ENCODE data around the gene POLR2J. TPM values are rescaled to one million over a fixed set of nuclear protein-coding genes. Genes with fewer than 3 reads are reported as not detected.

POLR2J gene
- total and polyA plus RNA-seq, 10 of the 15 experiments (the other 5 are each of a cell fraction or from before 2014, with no cell fraction given): 16.4 to 119 (median 77.4) TPM

DNA sequence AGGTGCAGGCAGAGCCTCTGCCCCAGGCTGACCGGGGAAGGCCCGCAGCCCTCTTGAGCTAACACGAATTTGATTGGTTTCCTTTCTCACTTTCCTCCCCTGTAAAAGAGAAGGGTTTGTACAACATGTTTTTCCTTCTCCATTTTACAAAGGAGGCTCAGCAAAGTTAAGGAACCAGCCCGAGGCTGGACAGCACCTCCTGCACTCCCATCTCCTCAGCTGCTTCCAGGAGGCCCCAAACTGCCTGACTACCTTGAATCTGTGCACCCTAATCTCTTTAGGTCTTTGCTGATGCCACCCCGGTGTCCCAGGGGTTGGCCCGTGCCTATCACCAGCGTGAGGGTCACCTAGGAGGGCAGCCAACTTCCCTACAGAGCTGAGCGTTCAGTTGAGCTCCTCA is 18.3 kb downstream of the POLR2J start:
- Histone ChIP-seq H2AFZ (ENCODE audit: control insufficient read depth, low read depth, low read length) (no peak overlapping the region), H3K79me2 (ENCODE audit: control insufficient read depth, insufficient read depth, low read length) (peaks cover 25% of the 10 kb centered on the region), H3K27me3 (replicated peaks in 1 of 2; ENCODE audit: control insufficient read depth in 2 of 2, insufficient read depth in 2 of 2, low read length in 1 of 2) (no peaks in the 10 kb centered on the region), H3K9ac (ENCODE audit: control insufficient read depth, insufficient read depth, low read length) (no peak overlapping the region), H3K4me2 (ENCODE audit: control insufficient read depth, insufficient read depth) (no peak overlapping the region), H3K4me1 (ENCODE audit: control insufficient read depth, insufficient read depth, low read length) (peaks cover 5% of the 10 kb centered on the region; the same call in 1 of the 2 replicates), H3K27ac (ENCODE audit: control insufficient read depth, insufficient read depth) (no peak overlapping the region), H3K36me3 (ENCODE audit: control insufficient read depth in 2 of 2, insufficient read depth in 2 of 2, low read length in 1 of 2) (peaks cover 11% of the 10 kb centered on the region in 2 experiments), H4K20me1 (ENCODE audit: control insufficient read depth, insufficient read depth) (no peaks in the 10 kb centered on the region), H3K9me3 (replicated peaks; ENCODE audit: control insufficient read depth, insufficient read depth, low read length) (no peaks in the 10 kb centered on the region), H3K4me3 (no peak overlapping the region)
- FAIRE-seq (no peak), DNase-seq (ENCODE audit: low read depth, low spot score) (no peak), ATAC-seq (no peak)
- intact Hi-C loops (cut with micrococcal nuclease; ENCODE audit: unreplicated experiment) (no loop called here), in situ Hi-C loops (cut with MboI) (no loop called here)
- 60% methylated on average over 8 of the region's 8 CpGs for WGBS (ENCODE audit: insufficient coverage, insufficient replicate concordance, low lambda C conversion rate, missing lambda C conversion rate)
- POLR2A ChIA-PET: interaction anchor here (0.6 to 0.7 kb wide), 2 partner anchors 12 to 15 kb away, joined by 3 read pairs; no protein-coding TSS in a partner anchor
- SMC1A ChIA-PET (ENCODE audit: uncharacterized antibody, unreplicated experiment): no interaction called here
- no TSS peak for BruUV-seq (replicated peaks)
- RAD21 ChIA-PET (ENCODE audit: unreplicated experiment): no interaction called here
- TF ChIP-seq ZNF217 (IDR thresholded peaks at IDR 0.05): no peak
- no peak for TF ChIP-seq MEF2B (IDR thresholded peaks at IDR 0.05; ENCODE audit: partially characterized antibody, poor library complexity, severe bottlenecking)
- no peak for TF ChIP-seq HDAC6 (IDR thresholded peaks at IDR 0.05; ENCODE audit: unreplicated experiment)
- CTCF ChIA-PET: interaction anchor here (0.6 to 0.8 kb wide), 2 partner anchors 20 to 56 kb away, joined by 3 read pairs; no protein-coding TSS in a partner anchor

DNA sequence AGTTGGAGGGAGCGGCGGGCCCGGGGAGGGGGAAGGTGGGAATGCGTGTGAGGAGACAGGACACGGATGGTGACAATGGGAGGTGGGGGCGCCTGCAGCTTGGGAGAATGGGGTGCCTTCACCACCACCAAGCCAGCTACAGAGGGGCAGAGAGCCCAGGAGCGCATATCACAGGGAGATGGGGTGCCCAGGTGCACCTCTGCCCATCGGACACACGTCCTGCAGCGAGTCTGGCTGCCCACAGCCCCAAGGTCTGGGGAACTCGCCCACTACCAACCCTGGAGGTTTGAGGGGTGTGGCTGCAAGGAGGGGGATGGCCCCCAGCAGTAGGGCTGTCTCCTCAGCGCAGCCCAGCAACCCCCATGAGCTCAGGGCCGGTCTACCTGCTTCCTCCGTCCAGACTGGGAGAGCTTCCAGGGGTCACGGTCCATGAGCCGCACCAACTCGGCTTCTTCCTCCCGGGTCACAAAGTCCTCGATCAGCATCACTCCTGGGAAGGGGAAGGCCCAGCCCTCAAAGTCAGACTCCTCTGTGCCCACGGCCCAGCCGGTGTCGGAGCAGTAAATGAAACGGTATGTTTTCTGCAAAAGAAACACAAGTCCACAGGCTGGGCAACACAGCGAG is 19.4 kb downstream of the POLR2J start:
- CTCF ChIA-PET: interaction anchor here (1.7 kb wide), 1 partner anchor 55 kb away, joined by 5 read pairs; no protein-coding TSS in a partner anchor
- no peak overlapping the region for H3K27ac ChIP-seq (ENCODE audit: control insufficient read depth, insufficient read depth)
- no peaks in the 10 kb centered on the region for H3K9me3 ChIP-seq (replicated peaks; ENCODE audit: control insufficient read depth, insufficient read depth, low read length)
- no peak overlapping the region for H3K4me2 ChIP-seq (ENCODE audit: control insufficient read depth, insufficient read depth)
- DNase-seq (ENCODE audit: low read depth, low spot score) (no peak), FAIRE-seq (no peak), ATAC-seq (no peak)
- H3K4me3 ChIP-seq: no peak overlapping the region
- POLR2A ChIA-PET: no interaction called here
- H3K27me3 ChIP-seq (replicated peaks in 1 of 2; ENCODE audit: control insufficient read depth in 2 of 2, insufficient read depth in 2 of 2, low read length in 1 of 2): no peaks in the 10 kb centered on the region
- no TSS peak for BruUV-seq (replicated peaks)
- no peaks in the 10 kb centered on the region for H4K20me1 ChIP-seq (ENCODE audit: control insufficient read depth, insufficient read depth)
- 92% methylated on average over 23 of the region's 24 CpGs for WGBS (ENCODE audit: insufficient coverage, insufficient replicate concordance, low lambda C conversion rate, missing lambda C conversion rate)
- peaks cover 15% of the 10 kb centered on the region for H3K79me2 ChIP-seq (ENCODE audit: control insufficient read depth, insufficient read depth, low read length)
- no peak overlapping the region for H2AFZ ChIP-seq (ENCODE audit: control insufficient read depth, low read depth, low read length)
- RAD21 ChIA-PET (ENCODE audit: unreplicated experiment): no interaction called here
- in situ Hi-C loops (cut with MboI): loop anchor here (10.0 kb wide), 1 partner anchor 55 kb away; no protein-coding TSS in a partner anchor
- TF ChIP-seq ZNF622 (IDR thresholded peaks at IDR 0.05) (no peak), BMI1 (IDR thresholded peaks at IDR 0.05; ENCODE audit: borderline replicate concordance) (no peak), SREBF2 (IDR thresholded peaks at IDR 0.05; ENCODE audit: low read length) (no peak), ZZZ3 (IDR thresholded peaks at IDR 0.05; ENCODE audit: control insufficient read depth, insufficient read length, low read depth) (no peak), PAX5 (IDR thresholded peaks at IDR 0.05; ENCODE audit: borderline replicate concordance, low read depth, low read length) (no peak), NR2C2 (IDR thresholded peaks at IDR 0.05; ENCODE audit: borderline replicate concordance, control insufficient read depth, insufficient read length, low read depth) (no peak)
- TF ChIP-seq, protein P1, sequence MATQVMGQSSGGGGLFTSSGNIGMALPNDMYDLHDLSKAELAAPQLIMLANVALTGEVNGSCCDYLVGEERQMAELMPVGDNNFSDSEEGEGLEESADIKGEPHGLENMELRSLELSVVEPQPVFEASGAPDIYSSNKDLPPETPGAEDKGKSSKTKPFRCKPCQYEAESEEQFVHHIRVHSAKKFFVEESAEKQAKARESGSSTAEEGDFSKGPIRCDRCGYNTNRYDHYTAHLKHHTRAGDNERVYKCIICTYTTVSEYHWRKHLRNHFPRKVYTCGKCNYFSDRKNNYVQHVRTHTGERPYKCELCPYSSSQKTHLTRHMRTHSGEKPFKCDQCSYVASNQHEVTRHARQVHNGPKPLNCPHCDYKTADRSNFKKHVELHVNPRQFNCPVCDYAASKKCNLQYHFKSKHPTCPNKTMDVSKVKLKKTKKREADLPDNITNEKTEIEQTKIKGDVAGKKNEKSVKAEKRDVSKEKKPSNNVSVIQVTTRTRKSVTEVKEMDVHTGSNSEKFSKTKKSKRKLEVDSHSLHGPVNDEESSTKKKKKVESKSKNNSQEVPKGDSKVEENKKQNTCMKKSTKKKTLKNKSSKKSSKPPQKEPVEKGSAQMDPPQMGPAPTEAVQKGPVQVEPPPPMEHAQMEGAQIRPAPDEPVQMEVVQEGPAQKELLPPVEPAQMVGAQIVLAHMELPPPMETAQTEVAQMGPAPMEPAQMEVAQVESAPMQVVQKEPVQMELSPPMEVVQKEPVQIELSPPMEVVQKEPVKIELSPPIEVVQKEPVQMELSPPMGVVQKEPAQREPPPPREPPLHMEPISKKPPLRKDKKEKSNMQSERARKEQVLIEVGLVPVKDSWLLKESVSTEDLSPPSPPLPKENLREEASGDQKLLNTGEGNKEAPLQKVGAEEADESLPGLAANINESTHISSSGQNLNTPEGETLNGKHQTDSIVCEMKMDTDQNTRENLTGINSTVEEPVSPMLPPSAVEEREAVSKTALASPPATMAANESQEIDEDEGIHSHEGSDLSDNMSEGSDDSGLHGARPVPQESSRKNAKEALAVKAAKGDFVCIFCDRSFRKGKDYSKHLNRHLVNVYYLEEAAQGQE (IDR thresholded peaks at IDR 0.05; ENCODE audit: low read depth, low read length): no peak
- peaks cover 11% of the 10 kb centered on the region in 2 experiments for H3K36me3 ChIP-seq (ENCODE audit: control insufficient read depth in 2 of 2, insufficient read depth in 2 of 2, low read length in 1 of 2)
- SMC1A ChIA-PET (ENCODE audit: uncharacterized antibody, unreplicated experiment): no interaction called here
- H3K9ac ChIP-seq (ENCODE audit: control insufficient read depth, insufficient read depth, low read length): no peak overlapping the region
- intact Hi-C loops (cut with micrococcal nuclease; ENCODE audit: unreplicated experiment): no loop called here
- peaks cover 5% of the 10 kb centered on the region; the same call in 1 of the 2 replicates for H3K4me1 ChIP-seq (ENCODE audit: control insufficient read depth, insufficient read depth, low read length)
